GM15510 (cell line): ENCODE data around the gene PTPN5.

ENCODE experiments used
- POLR2A ChIP-seq: IDR thresholded peaks from 3 replicates; pipeline ENCODE4 v1.6.1; 2011; ENCODE audit warnings: borderline replicate concordance; ENCODE audit not compliant: insufficient read length; ENCODE audit errors: extremely low read depth

The PTPN5 gene

DNA sequence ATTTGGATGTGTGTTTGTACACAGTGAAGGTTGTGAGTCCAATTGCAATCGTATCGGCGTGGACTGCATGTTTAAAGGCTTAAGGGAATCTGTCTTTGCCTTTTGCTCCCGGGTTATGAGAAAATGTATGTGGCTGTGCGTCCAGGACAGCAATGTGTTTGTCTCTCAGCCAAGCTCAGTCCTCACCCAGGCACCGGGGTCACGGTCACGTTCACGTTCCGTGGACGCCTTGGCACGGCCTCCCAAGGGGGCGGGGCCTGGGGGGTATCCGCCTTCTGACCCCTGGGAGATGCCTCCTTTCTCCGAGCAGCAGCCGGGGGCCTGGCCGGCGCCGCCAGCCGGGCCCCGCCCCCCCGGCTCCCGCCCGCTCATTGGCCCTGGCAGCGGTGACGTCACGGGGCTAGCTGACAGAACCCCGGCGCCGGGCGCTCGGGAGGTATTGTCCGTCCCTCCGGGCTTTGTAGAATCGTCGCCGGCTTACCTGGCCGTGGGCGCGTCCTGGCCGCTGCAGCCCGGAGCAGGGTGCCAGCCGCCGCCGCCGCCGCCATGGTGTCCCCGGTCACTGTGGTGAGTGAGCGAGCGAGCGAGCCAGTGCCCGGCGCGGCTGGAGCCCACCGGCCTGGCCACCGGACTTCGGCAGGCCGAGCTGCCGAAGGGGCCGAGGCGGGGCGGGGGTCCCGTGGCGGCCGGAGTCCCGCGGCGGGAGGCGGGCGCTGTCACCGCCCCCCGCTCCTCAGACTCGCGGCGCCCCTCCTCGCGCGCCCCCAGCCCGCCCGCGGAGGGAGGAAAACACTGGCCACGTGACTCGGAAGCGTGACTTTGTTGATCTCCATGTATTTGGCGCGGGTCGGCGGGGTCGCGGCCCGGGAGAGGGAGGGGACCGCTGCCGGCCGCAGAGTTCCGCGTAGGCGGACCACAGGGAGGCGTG lies 93.0 kb downstream of the PTPN5 start, which contains the start of gene TMEM86A:
Gene TMEM86A (plus strand): TSS at position 439 of the 928 bp plus-strand sequence. CDS start 108 bp downstream, at position 547.
- no peak for TF ChIP-seq POLR2A

DNA sequence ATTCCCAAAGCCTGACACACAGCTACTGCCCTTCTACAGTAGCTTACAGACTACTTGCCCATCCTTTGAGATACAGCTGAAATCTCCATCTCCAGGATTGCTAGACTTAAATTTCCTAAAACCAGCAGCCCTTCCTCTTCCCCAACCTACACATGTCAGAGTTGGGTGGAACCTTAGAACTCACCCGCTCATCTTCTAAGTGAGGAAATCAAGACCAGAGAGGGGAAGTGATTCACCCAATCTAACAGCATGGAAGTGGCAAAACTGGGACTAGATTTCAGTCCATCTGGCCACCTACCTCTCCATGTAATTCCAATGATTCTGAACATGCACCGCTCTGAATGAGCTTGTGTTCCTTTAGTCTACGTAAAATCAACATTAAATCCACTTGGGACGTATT lies 94.0 kb downstream of the PTPN5 start:
- no peak for TF ChIP-seq POLR2A

DNA sequence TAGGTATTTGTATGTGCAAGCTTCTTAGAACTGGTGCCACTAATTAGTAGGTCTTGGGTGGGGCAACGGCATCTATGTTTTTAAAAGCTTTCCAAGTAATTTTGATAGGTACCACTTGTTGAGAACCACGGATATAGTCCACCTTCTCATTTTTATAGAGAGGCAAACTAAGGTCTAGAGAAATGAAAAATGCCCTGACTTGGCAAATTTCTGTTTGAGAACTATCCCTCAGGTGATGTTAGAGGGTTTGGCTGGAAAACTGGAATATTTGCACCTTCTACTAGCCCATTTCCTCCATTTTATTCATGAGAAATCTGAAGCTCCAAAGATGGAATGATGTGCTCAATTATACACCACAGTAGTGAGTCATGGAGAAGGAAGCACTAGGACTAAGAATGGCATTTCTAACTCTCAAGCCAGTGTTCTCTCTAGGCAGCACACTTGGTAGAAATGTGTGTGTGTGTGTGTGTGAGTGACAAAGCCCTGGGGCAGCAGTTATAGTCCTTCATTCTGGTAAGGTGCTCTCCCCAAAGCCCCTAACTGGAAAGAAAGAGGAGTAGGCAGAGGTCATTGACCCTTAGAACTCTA lies 94.9 kb downstream of the PTPN5 start:
- no peak for TF ChIP-seq POLR2A

DNA sequence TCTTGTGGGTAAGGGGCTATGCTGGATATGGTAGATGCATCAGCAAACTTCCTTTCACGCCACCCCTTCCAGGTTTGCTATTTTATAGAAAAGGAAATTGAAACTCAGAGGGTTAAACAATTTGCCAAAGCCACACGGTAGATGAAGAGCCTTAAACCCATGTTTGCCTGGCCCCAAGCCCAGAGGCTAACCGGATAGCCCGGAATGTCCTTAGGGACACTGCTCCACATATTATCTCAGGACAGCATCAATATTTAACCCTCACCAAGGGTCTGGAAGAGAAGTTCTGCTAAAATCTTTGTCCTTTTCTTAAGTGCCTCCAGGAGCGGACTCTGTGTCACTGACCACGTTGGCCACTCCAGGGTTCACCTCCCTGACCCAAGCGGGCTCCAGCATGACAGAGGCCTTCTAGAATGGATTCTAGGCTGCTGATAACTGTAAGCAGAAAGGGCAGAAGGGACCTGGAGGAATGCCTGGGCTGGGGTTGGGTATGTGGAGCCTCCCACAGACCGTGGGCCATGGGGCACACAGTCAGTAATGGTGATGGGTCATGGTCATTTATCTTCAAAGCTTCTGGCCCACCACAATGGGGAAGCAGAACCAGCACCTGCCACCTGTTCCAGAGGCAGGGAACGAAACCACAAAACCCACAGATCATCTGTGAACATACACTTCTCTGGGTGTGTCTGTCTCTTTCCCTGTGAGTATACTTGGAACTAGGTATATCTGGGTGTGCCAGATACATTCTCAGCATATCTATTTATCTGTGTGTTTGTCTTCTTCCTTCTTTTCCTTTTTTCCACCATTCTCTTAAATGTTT lies 98.4 kb downstream of the PTPN5 start:
- no peak for TF ChIP-seq POLR2A

DNA sequence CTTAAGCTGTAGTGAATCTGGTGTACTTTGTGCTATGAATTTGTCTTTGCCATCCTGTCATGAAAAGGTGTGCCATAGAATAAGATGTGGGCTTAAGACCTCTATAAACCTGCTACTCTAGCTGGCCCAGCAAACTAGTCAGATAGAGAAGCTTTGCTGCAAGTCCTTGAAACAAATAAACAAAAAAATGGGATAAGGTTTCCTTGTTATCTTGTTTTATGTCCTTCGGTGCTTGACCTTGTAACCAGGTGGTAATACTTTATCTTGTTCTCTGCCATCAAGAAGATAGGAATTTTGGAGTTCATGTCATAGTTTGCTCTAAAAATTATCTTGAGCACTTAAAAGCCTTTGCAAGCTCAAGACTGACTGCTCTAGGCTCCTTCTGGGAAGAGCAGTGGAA lies 107.3 kb downstream of the PTPN5 start:
- no peak for TF ChIP-seq POLR2A

DNA sequence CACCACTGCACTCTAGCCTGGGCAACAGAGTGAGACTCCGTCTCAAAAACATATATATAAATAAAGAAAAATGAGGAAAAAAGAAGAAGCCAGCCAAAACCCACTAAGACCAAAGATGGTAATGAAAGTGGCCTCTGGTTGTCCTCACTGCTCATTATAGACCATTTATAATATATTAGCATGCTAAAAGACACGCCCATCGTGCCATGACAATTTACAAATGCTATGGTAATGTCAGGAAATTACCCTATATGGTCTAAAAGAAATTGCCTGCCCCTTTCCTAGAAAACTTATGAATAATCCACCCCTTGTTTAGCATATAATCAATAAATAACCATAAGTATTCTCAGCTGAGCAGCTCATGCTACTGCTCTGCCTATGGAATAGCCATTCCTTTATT lies 109.1 kb downstream of the PTPN5 start:
- TF ChIP-seq POLR2A, result no peak
